Measurements from ENCODE around the gene MLH1.
"Not testable (repeated sequence)": the region's sequence is repeated elsewhere in the genome, so short reads cannot be mapped to it uniquely, and the experiment has no call there.

MLH1 gene

DNA sequence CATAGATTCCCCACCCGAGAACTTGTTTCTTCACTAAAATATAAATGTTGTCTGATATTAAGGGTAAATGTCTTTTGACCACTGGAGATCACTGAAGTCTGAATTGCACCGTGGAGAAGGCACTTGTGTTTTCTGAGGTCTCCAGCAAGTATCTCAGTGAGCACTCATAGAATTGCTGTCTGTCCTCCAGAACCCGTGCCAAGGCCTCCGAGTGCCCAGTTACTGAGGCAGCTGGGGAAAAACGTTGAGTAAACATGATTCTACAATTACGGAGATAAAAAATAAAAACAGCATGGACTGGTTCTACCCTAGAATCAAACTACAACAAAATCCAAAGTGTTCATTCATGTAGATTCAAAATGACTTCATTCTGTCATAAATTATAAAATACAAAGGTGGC is 60.0 kb downstream of the MLH1 start:
- no peak for DNase-seq (ENCODE audit: low spot score)
- H3K36me3 ChIP-seq (ENCODE audit: low read depth): peaks cover 83% of the 10 kb centered on the region
- no peak overlapping the region for H3K27ac ChIP-seq (ENCODE audit: poor library complexity, severe bottlenecking)

DNA sequence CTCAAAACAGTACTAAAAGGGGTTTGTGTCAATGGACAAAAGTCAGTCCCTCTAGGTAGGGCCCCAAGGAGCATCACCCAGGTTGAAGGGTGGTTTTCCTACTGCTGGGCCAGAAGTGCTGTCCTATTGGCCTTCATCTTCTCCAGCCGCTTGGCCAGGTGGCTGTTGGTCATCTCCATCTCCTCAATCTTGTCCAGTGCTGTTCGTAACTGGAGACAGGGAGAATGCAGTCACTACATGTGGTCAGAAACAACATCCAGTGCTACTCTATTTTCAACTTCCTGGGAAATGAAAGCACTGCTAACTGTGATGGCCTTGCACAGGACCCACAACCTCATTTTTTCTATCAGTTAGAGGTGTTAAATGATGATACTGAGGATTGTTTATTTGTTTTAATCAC is 60.4 kb downstream of the MLH1 start:
- H3K27me3 ChIP-seq (ENCODE audit: insufficient read depth, poor library complexity, severe bottlenecking): no peaks in the 10 kb centered on the region
- TF ChIP-seq, protein P1, sequence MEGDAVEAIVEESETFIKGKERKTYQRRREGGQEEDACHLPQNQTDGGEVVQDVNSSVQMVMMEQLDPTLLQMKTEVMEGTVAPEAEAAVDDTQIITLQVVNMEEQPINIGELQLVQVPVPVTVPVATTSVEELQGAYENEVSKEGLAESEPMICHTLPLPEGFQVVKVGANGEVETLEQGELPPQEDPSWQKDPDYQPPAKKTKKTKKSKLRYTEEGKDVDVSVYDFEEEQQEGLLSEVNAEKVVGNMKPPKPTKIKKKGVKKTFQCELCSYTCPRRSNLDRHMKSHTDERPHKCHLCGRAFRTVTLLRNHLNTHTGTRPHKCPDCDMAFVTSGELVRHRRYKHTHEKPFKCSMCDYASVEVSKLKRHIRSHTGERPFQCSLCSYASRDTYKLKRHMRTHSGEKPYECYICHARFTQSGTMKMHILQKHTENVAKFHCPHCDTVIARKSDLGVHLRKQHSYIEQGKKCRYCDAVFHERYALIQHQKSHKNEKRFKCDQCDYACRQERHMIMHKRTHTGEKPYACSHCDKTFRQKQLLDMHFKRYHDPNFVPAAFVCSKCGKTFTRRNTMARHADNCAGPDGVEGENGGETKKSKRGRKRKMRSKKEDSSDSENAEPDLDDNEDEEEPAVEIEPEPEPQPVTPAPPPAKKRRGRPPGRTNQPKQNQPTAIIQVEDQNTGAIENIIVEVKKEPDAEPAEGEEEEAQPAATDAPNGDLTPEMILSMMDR (IDR thresholded peaks at IDR 0.05; ENCODE audit: poor library complexity, severe bottlenecking): no peak
- H3K4me1 ChIP-seq (ENCODE audit: insufficient read depth, poor library complexity, severe bottlenecking): no peaks in the 10 kb centered on the region
- no peaks in the 10 kb centered on the region for H3K9me3 ChIP-seq (ENCODE audit: severe bottlenecking)
- no peak overlapping the region for H3K4me3 ChIP-seq (ENCODE audit: severe bottlenecking)
- ATAC-seq (ENCODE audit: low read depth) (no peak), DNase-seq (ENCODE audit: low spot score) (no peak)
- peaks cover 81% of the 10 kb centered on the region for H3K36me3 ChIP-seq (ENCODE audit: low read depth)
- H3K27ac ChIP-seq (ENCODE audit: poor library complexity, severe bottlenecking): no peak overlapping the region

More for the DNA sequence above, 60.0 kb downstream of the MLH1 start:
- TF ChIP-seq, protein P1 (IDR thresholded peaks at IDR 0.05; ENCODE audit: poor library complexity, severe bottlenecking): no peak
- Histone ChIP-seq H3K4me3 (ENCODE audit: severe bottlenecking) (no peak overlapping the region), H3K27me3 (ENCODE audit: insufficient read depth, poor library complexity, severe bottlenecking) (no peaks in the 10 kb centered on the region), H3K9me3 (ENCODE audit: severe bottlenecking) (no peaks in the 10 kb centered on the region), H3K4me1 (ENCODE audit: insufficient read depth, poor library complexity, severe bottlenecking) (no peaks in the 10 kb centered on the region)
- no peak for ATAC-seq (ENCODE audit: low read depth)

DNA sequence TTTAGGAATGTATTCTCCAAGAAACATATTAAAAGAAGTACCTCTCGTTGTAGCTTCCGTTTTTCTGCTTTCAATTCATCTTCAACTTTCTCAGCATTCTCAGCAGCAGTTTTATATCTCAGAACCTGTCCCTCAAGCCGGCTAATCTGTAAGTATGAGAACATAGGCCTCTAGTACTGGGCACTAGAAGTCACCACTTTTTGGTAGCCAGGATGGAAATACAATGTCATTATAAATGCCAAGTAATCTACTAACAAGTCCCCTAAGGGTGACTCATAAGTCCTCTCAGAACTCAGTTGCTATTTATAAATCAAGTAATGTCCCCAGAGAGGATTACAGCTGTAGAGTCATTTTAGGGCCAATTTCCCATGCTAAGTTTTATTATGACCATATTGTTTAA is 61.1 kb downstream of the MLH1 start:
- TF ChIP-seq, protein P1 (IDR thresholded peaks at IDR 0.05; ENCODE audit: poor library complexity, severe bottlenecking): no peak
- DNase-seq (ENCODE audit: low spot score) (no peak), ATAC-seq (ENCODE audit: low read depth) (no peak)
- no peaks in the 10 kb centered on the region for H3K4me1 ChIP-seq (ENCODE audit: insufficient read depth, poor library complexity, severe bottlenecking)
- no peaks in the 10 kb centered on the region for H3K9me3 ChIP-seq (ENCODE audit: severe bottlenecking)
- no peak overlapping the region for H3K27ac ChIP-seq (ENCODE audit: poor library complexity, severe bottlenecking)
- H3K27me3 ChIP-seq (ENCODE audit: insufficient read depth, poor library complexity, severe bottlenecking): no peaks in the 10 kb centered on the region
- no peak overlapping the region for H3K4me3 ChIP-seq (ENCODE audit: severe bottlenecking)
- H3K36me3 ChIP-seq (ENCODE audit: low read depth): peaks cover 81% of the 10 kb centered on the region

DNA sequence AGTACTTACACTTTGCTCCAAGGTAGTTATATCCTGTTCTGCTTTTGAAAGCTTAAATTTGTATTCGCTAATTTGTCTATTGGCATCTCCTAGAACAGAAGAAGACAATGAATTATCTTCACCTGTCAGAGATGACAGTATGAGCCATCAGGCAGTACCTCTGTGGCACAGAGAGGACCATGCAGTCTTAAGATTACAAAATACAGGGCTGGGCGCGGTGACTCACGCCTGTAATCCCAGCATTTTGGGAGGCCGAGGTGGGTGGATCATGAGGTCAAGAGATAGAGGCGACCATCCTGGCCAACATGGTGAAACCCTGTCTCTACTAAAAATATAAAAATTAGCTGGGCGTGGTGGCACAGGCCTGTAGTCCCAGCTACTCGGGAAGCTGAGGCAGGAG is 61.8 kb downstream of the MLH1 start:
- not testable (repeated sequence) for H3K4me3 ChIP-seq (ENCODE audit: severe bottlenecking); H3K4me1 ChIP-seq (ENCODE audit: insufficient read depth, poor library complexity, severe bottlenecking); H3K27me3 ChIP-seq (ENCODE audit: insufficient read depth, poor library complexity, severe bottlenecking); DNase-seq (ENCODE audit: low spot score); H3K9me3 ChIP-seq (ENCODE audit: severe bottlenecking); H3K27ac ChIP-seq (ENCODE audit: poor library complexity, severe bottlenecking)
- peak; percentile 15 for ATAC-seq (ENCODE audit: low read depth)
- peaks cover 74% of the 10 kb centered on the region for H3K36me3 ChIP-seq (ENCODE audit: low read depth)

DNA sequence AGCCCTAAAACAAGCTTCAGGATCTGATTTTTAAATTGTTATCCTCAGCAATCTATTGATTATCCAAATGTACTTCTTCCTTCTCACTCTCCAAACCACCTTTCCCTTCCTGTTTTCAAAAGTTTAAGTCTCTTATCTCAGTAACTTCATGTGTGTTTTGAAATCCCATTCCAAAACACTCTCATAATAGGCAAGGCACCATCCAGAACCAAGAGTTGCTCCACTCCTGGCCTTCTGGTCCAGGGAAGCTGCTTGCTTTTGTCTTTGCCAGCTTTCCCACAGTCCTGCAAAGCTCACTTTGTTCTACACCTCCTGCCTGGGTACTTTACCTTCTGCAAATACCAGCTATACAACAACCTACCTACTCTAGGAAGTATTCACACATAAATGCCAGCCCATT is 63.5 kb downstream of the MLH1 start:
- Histone ChIP-seq H3K36me3 (ENCODE audit: low read depth) (peaks cover 57% of the 10 kb centered on the region), H3K4me1 (ENCODE audit: insufficient read depth, poor library complexity, severe bottlenecking) (no peaks in the 10 kb centered on the region), H3K27me3 (ENCODE audit: insufficient read depth, poor library complexity, severe bottlenecking) (no peaks in the 10 kb centered on the region), H3K4me3 (ENCODE audit: severe bottlenecking) (no peak overlapping the region), H3K27ac (ENCODE audit: poor library complexity, severe bottlenecking) (no peak overlapping the region), H3K9me3 (ENCODE audit: severe bottlenecking) (no peaks in the 10 kb centered on the region)
- DNase-seq (ENCODE audit: low spot score): no peak
- TF ChIP-seq, protein P1 (IDR thresholded peaks at IDR 0.05; ENCODE audit: poor library complexity, severe bottlenecking): no peak
- no peak for ATAC-seq (ENCODE audit: low read depth)
